Measurements from ENCODE around the gene PCBP3.
"Not testable (repeated sequence)": the region's sequence is repeated elsewhere in the genome, so short reads cannot be mapped to it uniquely, and the experiment has no call there.

DNA sequence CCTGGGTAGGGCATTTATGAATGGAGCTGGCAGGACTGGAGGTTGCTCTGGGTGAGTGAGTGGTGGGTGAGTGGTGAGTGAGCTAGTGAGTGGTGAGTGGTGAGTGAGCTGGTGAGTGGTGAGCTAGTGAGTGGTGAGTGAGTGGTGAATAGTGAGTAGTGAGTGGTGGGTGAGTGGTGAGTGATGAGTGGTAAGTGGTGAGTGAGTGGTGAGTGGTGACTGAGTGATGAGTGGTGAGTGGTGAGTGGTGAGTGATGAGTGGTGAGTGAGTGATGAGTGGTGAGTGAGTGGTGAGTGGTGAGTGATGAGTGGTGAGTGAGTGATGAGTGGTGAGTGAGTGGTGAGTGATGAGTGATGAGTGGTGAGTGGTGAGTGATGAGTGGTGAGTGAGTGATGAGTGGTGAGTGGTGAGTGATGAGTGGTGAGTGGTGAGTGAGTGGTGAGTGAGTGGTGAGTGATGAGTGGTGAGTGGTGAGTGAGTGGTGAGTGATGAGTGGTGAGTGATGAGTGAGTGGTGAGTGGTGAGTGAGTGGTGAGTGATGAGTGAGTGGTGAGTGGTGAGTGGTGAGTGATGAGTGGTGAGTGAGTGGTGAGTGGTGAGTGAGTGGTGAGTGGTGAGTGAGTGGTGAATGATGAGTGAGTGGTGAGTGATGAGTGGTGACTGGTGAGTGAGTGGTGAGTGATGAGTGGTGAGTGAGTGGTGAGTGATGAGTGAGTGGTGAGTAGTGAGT is 170.8 kb downstream of the PCBP3 start:
- not testable (repeated sequence) for TF ChIP-seq CTCF (IDR thresholded peaks at IDR 0.05; ENCODE audit: insufficient read depth, low read length, poor library complexity, severe bottlenecking); EZH2phosphoT487 (conservative IDR thresholded peaks at IDR 0.05; ENCODE audit: low read length)

Data from SU-DHL-6 (cell line).